Measurements from ENCODE around the gene WDR86.

Gene WDR86

GRCh38 chr7:151378011-151378410 lies 31.8 kb downstream of the WDR86 start:
- no peak for DNase-seq

- DNase-seq, result no peak
Measured at GRCh38 chr7:151377406-151377805, 32.4 kb downstream of the WDR86 start.

- DNase-seq, result no peak
Measured at GRCh38 chr7:151376218-151376902, 33.5 kb downstream of the WDR86 start.

GRCh38 chr7:151375530-151376217 lies 34.2 kb downstream of the WDR86 start:
- DNase-seq, result no peak

- no peak for DNase-seq
Measured at GRCh38 chr7:151374726-151375125, 35.1 kb downstream of the WDR86 start.

- no peak for DNase-seq
Measured at GRCh38 chr7:151374139-151374538, 35.7 kb downstream of the WDR86 start.

GRCh38 chr7:151373599-151373998 lies 36.2 kb downstream of the WDR86 start:
- DNase-seq, result no peak

GRCh38 chr7:151372612-151373265 lies 37.1 kb downstream of the WDR86 start:
- no peak for DNase-seq

GRCh38 chr7:151371266-151371665 lies 38.6 kb downstream of the WDR86 start:
- DNase-seq, result no peak

- DNase-seq, result peak; percentile 11
Measured at GRCh38 chr7:151368136-151368571, 41.7 kb downstream of the WDR86 start.

- DNase-seq, result no peak
Measured at GRCh38 chr7:151367284-151367683, 42.6 kb downstream of the WDR86 start.

GRCh38 chr7:151366880-151367222 lies 43.0 kb downstream of the WDR86 start:
- no peak for DNase-seq

GRCh38 chr7:151366166-151366879 lies 43.5 kb downstream of the WDR86 start:
- no peak for DNase-seq

- DNase-seq, result no peak
Measured at GRCh38 chr7:151363182-151363581, 46.7 kb downstream of the WDR86 start.

GRCh38 chr7:151361193-151361959 lies 48.5 kb downstream of the WDR86 start:
- DNase-seq, result no peak

GRCh38 chr7:151352512-151352911 lies 57.3 kb downstream of the WDR86 start:
- no peak for DNase-seq

GRCh38 chr7:151351967-151352366 lies 57.9 kb downstream of the WDR86 start:
- no peak for DNase-seq

- DNase-seq, result no peak
Measured at GRCh38 chr7:151351027-151351426, 58.8 kb downstream of the WDR86 start.

GRCh38 chr7:151349507-151349853 lies 60.4 kb downstream of the WDR86 start:
- DNase-seq, result no peak

GRCh38 chr7:151348970-151349369 lies 60.9 kb downstream of the WDR86 start:
- no peak for DNase-seq

- DNase-seq, result no peak
Measured at GRCh38 chr7:151347200-151347599, 62.6 kb downstream of the WDR86 start.

- no peak for DNase-seq
Measured at GRCh38 chr7:151346470-151346769, 63.4 kb downstream of the WDR86 start.
